Osteoblast (primary cell): ENCODE data around the gene LRRC25. TPM values are rescaled to one million over a fixed set of nuclear protein-coding genes. Genes with fewer than 3 reads are reported as not detected.

Experiments used
- DNase-seq: peaks from one replicate; pipeline ENCODE4 v3.0.0; 2011; ENCODE audit warnings: low spot score, mixed read lengths; ENCODE audit not compliant: insufficient read length; ENCODE audit errors: missing footprints
- H2AFZ ChIP-seq: 2 replicates; pipeline ENCODE4 v1.6.0; 2011; ENCODE audit warnings: mild to moderate bottlenecking, low read length
- H3K27ac ChIP-seq: 2 replicates; pipeline ENCODE4 v1.5.1; 2011; ENCODE audit warnings: mild to moderate bottlenecking, low read depth, low read length, moderate library complexity
- H3K27me3 ChIP-seq: 2 replicates; pipeline ENCODE4 v1.6.0; 2012; ENCODE audit warnings: mild to moderate bottlenecking, control low read depth, inconsistent platforms, low read length, moderate library complexity; ENCODE audit not compliant: insufficient read depth
- H3K36me3 ChIP-seq: 2 replicates; pipeline ENCODE4 v1.5.1; 2011; ENCODE audit warnings: mild to moderate bottlenecking, low read length, control low read depth, moderate library complexity; ENCODE audit not compliant: insufficient read depth
- H3K4me1 ChIP-seq: 2 replicates; pipeline ENCODE4 v1.5.1; 2011; ENCODE audit warnings: mild to moderate bottlenecking, low read length, control low read depth, moderate library complexity; ENCODE audit not compliant: insufficient read depth
- H3K4me2 ChIP-seq: 2 replicates; pipeline ENCODE4 v1.6.0; 2011; ENCODE audit warnings: mild to moderate bottlenecking, low read length; ENCODE audit not compliant: insufficient read depth
- H3K4me3 ChIP-seq: fragments of 200-600 bp; sonication (generic); 3 replicates; pipeline ENCODE4 v1.5.1; 2012; ENCODE audit warnings: mild to moderate bottlenecking, low read length, inconsistent platforms; ENCODE audit not compliant: insufficient read depth
- H3K79me2 ChIP-seq: 2 replicates; pipeline ENCODE4 v1.6.0; 2012; ENCODE audit warnings: mild to moderate bottlenecking, low read length, control low read depth, inconsistent platforms; ENCODE audit not compliant: insufficient read depth
- H3K9me3 ChIP-seq: 2 replicates; pipeline ENCODE4 v1.5.1; 2011; ENCODE audit warnings: low read depth, low read length, control low read depth
- H4K20me1 ChIP-seq: 2 replicates; pipeline ENCODE4 v1.6.0; 2012; ENCODE audit warnings: mild to moderate bottlenecking, low read length, control low read depth; ENCODE audit not compliant: insufficient read depth
- total RNA-seq: library from RNA; depleted of rRNA; stranded (reverse); fragments of >200 nt; gene quantifications from 2 replicates; pipeline ENCODE4 v1.2.3, GENCODE V29; 2012
- TF ChIP-seq, protein P1 (sequence below): IDR thresholded peaks from 2 replicates; pipeline ENCODE4 v1.5.1; 2011; ENCODE audit warnings: mild to moderate bottlenecking, low read depth, low read length, moderate library complexity; ENCODE audit errors: extremely low read depth

Gene LRRC25
- total RNA-seq, 1 donor = 1.1 TPM

- Histone ChIP-seq H3K79me2 (peaks cover 85% of the 10 kb centered on the region), H3K4me3 (no peak overlapping the region), H2AFZ (no peak overlapping the region), H3K4me2 (peak overlapping the region; percentile 54), H3K27ac (peak overlapping the region; percentile 57), H4K20me1 (peaks cover 61% of the 10 kb centered on the region), H3K27me3 (no peaks in the 10 kb centered on the region), H3K36me3 (peaks cover 3% of the 10 kb centered on the region), H3K9me3 (no peaks in the 10 kb centered on the region), H3K4me1 (peaks cover 33% of the 10 kb centered on the region)
- DNase-seq = peak; percentile 100
- TF ChIP-seq, protein P1, sequence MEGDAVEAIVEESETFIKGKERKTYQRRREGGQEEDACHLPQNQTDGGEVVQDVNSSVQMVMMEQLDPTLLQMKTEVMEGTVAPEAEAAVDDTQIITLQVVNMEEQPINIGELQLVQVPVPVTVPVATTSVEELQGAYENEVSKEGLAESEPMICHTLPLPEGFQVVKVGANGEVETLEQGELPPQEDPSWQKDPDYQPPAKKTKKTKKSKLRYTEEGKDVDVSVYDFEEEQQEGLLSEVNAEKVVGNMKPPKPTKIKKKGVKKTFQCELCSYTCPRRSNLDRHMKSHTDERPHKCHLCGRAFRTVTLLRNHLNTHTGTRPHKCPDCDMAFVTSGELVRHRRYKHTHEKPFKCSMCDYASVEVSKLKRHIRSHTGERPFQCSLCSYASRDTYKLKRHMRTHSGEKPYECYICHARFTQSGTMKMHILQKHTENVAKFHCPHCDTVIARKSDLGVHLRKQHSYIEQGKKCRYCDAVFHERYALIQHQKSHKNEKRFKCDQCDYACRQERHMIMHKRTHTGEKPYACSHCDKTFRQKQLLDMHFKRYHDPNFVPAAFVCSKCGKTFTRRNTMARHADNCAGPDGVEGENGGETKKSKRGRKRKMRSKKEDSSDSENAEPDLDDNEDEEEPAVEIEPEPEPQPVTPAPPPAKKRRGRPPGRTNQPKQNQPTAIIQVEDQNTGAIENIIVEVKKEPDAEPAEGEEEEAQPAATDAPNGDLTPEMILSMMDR = peak; percentile 21
Observed at GRCh38 chr19:18425515-18426415, 28.3 kb upstream of the LRRC25 start.

DNA sequence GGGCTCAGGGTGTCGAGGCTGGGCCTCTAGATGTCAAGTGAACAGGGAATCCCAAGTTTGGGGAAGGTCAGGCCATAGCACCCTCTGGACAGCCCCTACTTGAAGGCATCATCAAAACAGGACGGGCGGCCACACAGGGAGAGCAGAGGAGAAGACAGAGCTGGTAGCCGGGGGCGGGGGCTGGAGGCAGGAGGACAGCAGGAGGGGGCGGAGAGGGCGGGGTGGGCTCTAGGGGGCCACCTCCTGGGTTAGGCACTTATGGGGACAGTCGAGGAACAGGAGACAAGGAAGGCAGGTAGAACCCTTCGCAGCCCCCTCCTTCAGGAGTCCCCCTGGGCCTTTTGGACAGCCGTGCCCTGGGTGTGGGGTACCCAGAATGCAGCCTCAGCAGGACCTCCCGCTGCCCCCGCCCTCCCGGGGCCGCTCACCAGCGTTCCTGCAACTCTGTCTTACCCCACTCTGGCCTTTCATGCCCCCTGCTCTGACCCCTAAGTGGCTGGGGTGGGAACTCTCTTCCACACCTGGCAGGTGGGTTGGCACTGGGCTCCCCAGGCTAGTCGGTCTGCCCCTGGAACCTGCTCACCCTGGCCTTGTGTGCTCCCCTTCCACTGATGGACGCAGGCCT lies 27.6 kb upstream of the LRRC25 start:
- DNase-seq = peak; percentile 77
- no peak overlapping the region for H3K4me2 ChIP-seq
- no peaks in the 10 kb centered on the region for H3K36me3 ChIP-seq
- H3K9me3 ChIP-seq = no peaks in the 10 kb centered on the region
- H2AFZ ChIP-seq = no peak overlapping the region
- peaks cover 65% of the 10 kb centered on the region for H4K20me1 ChIP-seq
- peaks cover 40% of the 10 kb centered on the region for H3K4me1 ChIP-seq
- TF ChIP-seq, protein P1 = no peak
- no peaks in the 10 kb centered on the region for H3K27me3 ChIP-seq
- no peak overlapping the region for H3K27ac ChIP-seq
- H3K79me2 ChIP-seq = peaks cover 92% of the 10 kb centered on the region
- no peak overlapping the region for H3K4me3 ChIP-seq

GRCh38 chr19:18424122-18424889 lies 26.9 kb upstream of the LRRC25 start:
- Histone ChIP-seq H3K36me3 (no peaks in the 10 kb centered on the region), H3K27ac (no peak overlapping the region), H2AFZ (no peak overlapping the region), H3K4me2 (no peak overlapping the region), H3K27me3 (no peaks in the 10 kb centered on the region), H3K79me2 (peaks cover 92% of the 10 kb centered on the region), H3K9me3 (no peaks in the 10 kb centered on the region), H3K4me3 (no peak overlapping the region), H3K4me1 (peaks cover 34% of the 10 kb centered on the region), H4K20me1 (peaks cover 61% of the 10 kb centered on the region)
- DNase-seq = peak; percentile 58
- TF ChIP-seq, protein P1 = no peak
